ENCODE results near the gene PLA2G2A. TPM values are rescaled to one million over a fixed set of nuclear protein-coding genes. Genes with fewer than 3 reads are reported as not detected.

Gene PLA2G2A
- polyA plus RNA-seq, 1 donor (not counting 4 experiments of a cell fraction or from before 2014, with no cell fraction given), result 0.08 TPM

- Histone ChIP-seq H2AFZ (ENCODE audit: control insufficient read depth, low read length) (no peak overlapping the region), H3K36me3 (ENCODE audit: control insufficient read depth in 2 of 2, extremely low read depth in 1 of 2, insufficient read depth in 2 of 2, low read length in 2 of 2) (no peaks in the 10 kb centered on the region), H3K9me3 (ENCODE audit: control insufficient read depth, low read depth, low read length) (no peaks in the 10 kb centered on the region), H3K9ac (ENCODE audit: control insufficient read depth, extremely low read depth, insufficient read depth, low read length) (no peak overlapping the region), H3K4me3 (ENCODE audit: control insufficient read depth in 2 of 3, extremely low read depth in 1 of 3, insufficient read depth in 2 of 3, low read depth in 1 of 3, low read length in 3 of 3) (no peak overlapping the region), H3K9me1 (ENCODE audit: control insufficient read depth, extremely low read depth, insufficient read depth, low read length) (no peaks in the 10 kb centered on the region), H3K27ac (ENCODE audit: control insufficient read depth, insufficient read depth, low read length) (no peak overlapping the region), H3K27me3 (ENCODE audit: control insufficient read depth, extremely low read depth, insufficient read depth, low read length) (no peaks in the 10 kb centered on the region), H3K4me1 (ENCODE audit: control insufficient read depth, extremely low read depth, insufficient read depth, low read length) (peaks cover 6% of the 10 kb centered on the region), H4K20me1 (ENCODE audit: control insufficient read depth, extremely low read depth, insufficient read depth, low read length) (no peaks in the 10 kb centered on the region), H3K79me2 (ENCODE audit: control insufficient read depth, insufficient read depth, low read length) (no peaks in the 10 kb centered on the region), H3K4me2 (ENCODE audit: control insufficient read depth, extremely low read depth, insufficient read depth, low read depth, low read length) (no peak overlapping the region)
- dilution Hi-C loops (cut with MboI; ENCODE audit: extremely low pct_ligation_motif_present, low sequenced_read_pairs), result no loop called here
- no peak for FAIRE-seq
- TF ChIP-seq EZH2 (IDR thresholded peaks at IDR 0.05; ENCODE audit: low read length) (no peak), CTCF (optimal IDR thresholded peaks at IDR 0.05 in 1 of 3, IDR thresholded peaks at IDR 0.05 in 1 of 3, conservative IDR thresholded peaks at IDR 0.05 in 1 of 3; ENCODE audit: extremely low read depth in 1 of 3, insufficient read depth in 2 of 3, low read length in 3 of 3) (no peak)
- no peak for DNase-seq (ENCODE audit: low read depth, low spot score)
These were observed 32.4 kb downstream of the PLA2G2A start for GRCh38 chr1:19946971-19947370.

- H3K4me2 ChIP-seq (ENCODE audit: control insufficient read depth, extremely low read depth, insufficient read depth, low read depth, low read length), result no peak overlapping the region
- no peaks in the 10 kb centered on the region for H3K9me3 ChIP-seq (ENCODE audit: control insufficient read depth, low read depth, low read length)
- H3K4me1 ChIP-seq (ENCODE audit: control insufficient read depth, extremely low read depth, insufficient read depth, low read length), result peaks cover 6% of the 10 kb centered on the region
- H2AFZ ChIP-seq (ENCODE audit: control insufficient read depth, low read length), result no peak overlapping the region
- H4K20me1 ChIP-seq (ENCODE audit: control insufficient read depth, extremely low read depth, insufficient read depth, low read length), result no peaks in the 10 kb centered on the region
- H3K27me3 ChIP-seq (ENCODE audit: control insufficient read depth, extremely low read depth, insufficient read depth, low read length), result no peaks in the 10 kb centered on the region
- H3K4me3 ChIP-seq (ENCODE audit: control insufficient read depth in 2 of 3, extremely low read depth in 1 of 3, insufficient read depth in 2 of 3, low read depth in 1 of 3, low read length in 3 of 3), result no peak overlapping the region
- TF ChIP-seq EZH2 (IDR thresholded peaks at IDR 0.05; ENCODE audit: low read length), result no peak
- TF ChIP-seq CTCF (optimal IDR thresholded peaks at IDR 0.05 in 1 of 3, IDR thresholded peaks at IDR 0.05 in 1 of 3, conservative IDR thresholded peaks at IDR 0.05 in 1 of 3; ENCODE audit: extremely low read depth in 1 of 3, insufficient read depth in 2 of 3, low read length in 3 of 3), result no peak
- H3K27ac ChIP-seq (ENCODE audit: control insufficient read depth, insufficient read depth, low read length), result no peak overlapping the region
- no peak overlapping the region for H3K9ac ChIP-seq (ENCODE audit: control insufficient read depth, extremely low read depth, insufficient read depth, low read length)
- FAIRE-seq (no peak), DNase-seq (ENCODE audit: low read depth, low spot score) (no peak)
- H3K9me1 ChIP-seq (ENCODE audit: control insufficient read depth, extremely low read depth, insufficient read depth, low read length), result no peaks in the 10 kb centered on the region
- dilution Hi-C loops (cut with MboI; ENCODE audit: extremely low pct_ligation_motif_present, low sequenced_read_pairs), result no loop called here
- no peaks in the 10 kb centered on the region for H3K79me2 ChIP-seq (ENCODE audit: control insufficient read depth, insufficient read depth, low read length)
- no peaks in the 10 kb centered on the region for H3K36me3 ChIP-seq (ENCODE audit: control insufficient read depth in 2 of 2, extremely low read depth in 1 of 2, insufficient read depth in 2 of 2, low read length in 2 of 2)
These were observed 33.1 kb downstream of the PLA2G2A start for GRCh38 chr1:19946331-19946751.
